GM18868 (cell line): Measurements from ENCODE around the gene SLIRP.
A peak's percentile ranks its signal among the peaks of the same experiment; 100 is the strongest.
"Not testable (repeated sequence)": the region's sequence is repeated elsewhere in the genome, so short reads cannot be mapped to it uniquely, and the experiment has no call there.

Experiments used
- ATAC-seq: cut with Tn5 transposase; IDR thresholded peaks from one replicate; pipeline ENCODE4 v1.9.1; 2021; ENCODE audit warnings: mild to moderate bottlenecking, moderate library complexity; ENCODE audit not compliant: unreplicated experiment

The SLIRP gene

GRCh38 chr14:77707724-77708408, at the start of gene SLIRP, which contains the start of gene ALKBH1:
Gene SLIRP, plus strand, starts transcription at chr14:77708103. Its CDS starts 9 bp downstream, at chr14:77708112.
Gene ALKBH1, minus strand, starts transcription at chr14:77708023. Its CDS starts 19 bp downstream, at chr14:77708004.
- ATAC-seq, result peak; percentile 98

GRCh38 chr14:77659831-77660230, 48.1 kb upstream of the SLIRP start:
- ATAC-seq, result no peak

GRCh38 chr14:77660754-77661153, 47.1 kb upstream of the SLIRP start:
- no peak for ATAC-seq

GRCh38 chr14:77661562-77661961, 46.3 kb upstream of the SLIRP start:
- ATAC-seq, result not testable (repeated sequence)

GRCh38 chr14:77663293-77663692, 44.6 kb upstream of the SLIRP start:
- no peak for ATAC-seq

- no peak for ATAC-seq
Measured at GRCh38 chr14:77667331-77667730, 40.6 kb upstream of the SLIRP start.

GRCh38 chr14:77673193-77673592, 34.7 kb upstream of the SLIRP start:
- ATAC-seq, result no peak

- no peak for ATAC-seq
Measured at GRCh38 chr14:77674931-77675330, 33.0 kb upstream of the SLIRP start.

GRCh38 chr14:77681196-77682157, 26.4 kb upstream of the SLIRP start:
- ATAC-seq, result no peak

GRCh38 chr14:77682158-77682553, 25.7 kb upstream of the SLIRP start:
- ATAC-seq, result no peak

DNA sequence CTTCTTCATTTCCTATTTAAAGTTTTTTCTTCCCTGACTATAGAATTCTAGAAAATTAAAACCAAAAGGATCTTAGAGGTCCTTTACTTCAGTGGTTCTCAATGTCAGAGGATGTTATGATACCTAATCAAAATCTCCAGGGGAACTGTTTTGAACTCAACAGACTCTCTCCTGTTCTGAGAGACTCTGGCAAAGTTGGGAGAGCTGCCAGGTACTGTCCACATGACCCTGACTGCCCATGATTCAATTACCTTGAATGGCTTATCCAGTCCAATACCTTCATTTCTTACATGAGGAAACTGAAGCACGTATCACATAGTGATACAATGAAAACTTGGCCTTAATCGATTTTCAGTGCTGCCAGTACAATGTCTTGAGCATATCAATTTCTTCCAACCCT, 16.6 kb upstream of the SLIRP start:
- no peak for ATAC-seq

DNA sequence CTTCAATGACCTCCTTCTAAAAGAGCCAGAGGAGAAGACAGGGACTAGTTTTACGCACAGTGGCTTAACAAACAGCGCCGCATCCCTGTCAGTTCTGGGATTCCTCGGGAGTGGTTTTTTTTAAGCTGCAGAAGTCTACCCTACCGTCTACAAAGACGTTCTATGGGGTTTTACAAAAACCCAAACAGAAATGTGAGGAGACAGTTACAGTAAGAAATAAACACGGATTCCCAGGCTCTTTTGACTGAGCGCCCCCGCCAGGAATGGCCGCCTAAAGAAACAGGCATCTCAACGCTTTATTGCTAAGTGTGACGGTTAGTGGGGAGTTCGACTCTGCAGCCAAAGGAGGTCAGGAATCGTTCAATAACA, 564 bp upstream of the SLIRP start:
- ATAC-seq, result peak; percentile 30

GRCh38 chr14:77708749-77709148, 846 bp downstream of the SLIRP start:
- ATAC-seq, result no peak

DNA sequence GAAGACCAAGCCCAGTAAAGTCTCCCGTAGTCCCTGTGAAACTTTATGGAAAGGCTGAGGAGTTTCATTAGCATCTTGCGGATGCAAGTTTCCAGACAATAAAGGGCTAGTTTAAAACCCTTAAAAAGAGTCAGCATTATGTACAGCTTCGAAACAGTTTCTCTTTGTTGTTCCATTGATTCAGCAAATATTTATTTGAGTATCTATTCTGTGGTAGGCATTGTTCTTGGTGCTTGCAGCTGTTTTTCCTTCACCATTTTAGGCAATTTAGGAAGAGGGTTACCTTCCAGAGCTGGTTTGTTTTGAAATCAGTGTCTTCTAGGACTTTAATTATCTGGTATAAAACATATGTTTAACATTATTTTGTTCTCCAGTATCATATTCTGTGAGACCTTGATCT, 1.5 kb downstream of the SLIRP start:
- ATAC-seq, result no peak

- ATAC-seq, result no peak
Measured at GRCh38 chr14:77710364-77710763, 2.5 kb downstream of the SLIRP start.

GRCh38 chr14:77714926-77715325, 7.0 kb downstream of the SLIRP start:
- ATAC-seq, result no peak

GRCh38 chr14:77717608-77718305, 9.9 kb downstream of the SLIRP start:
- ATAC-seq, result no peak

- ATAC-seq, result no peak
Measured at GRCh38 chr14:77721437-77721836, 13.5 kb downstream of the SLIRP start.

DNA sequence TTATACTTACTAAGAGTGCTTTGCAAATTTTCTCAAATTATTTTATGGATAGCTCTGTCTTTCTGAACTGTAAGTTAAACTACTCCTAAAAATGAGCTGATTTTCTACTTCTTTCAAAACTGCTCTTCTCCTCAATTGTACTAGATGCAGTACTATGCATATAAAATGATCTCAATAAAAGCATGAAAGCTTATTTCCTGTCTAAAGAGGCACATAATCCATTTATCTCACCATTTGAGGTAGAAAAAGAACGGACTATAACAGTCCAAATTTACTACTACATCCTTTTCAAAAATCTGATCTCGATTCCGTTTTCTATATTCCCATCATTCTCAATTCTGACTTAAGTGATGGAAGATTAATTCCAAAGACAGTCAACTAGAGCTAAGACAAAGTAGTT, 14.4 kb downstream of the SLIRP start:
- no peak for ATAC-seq

- no peak for ATAC-seq
Measured at GRCh38 chr14:77730976-77731497, 23.1 kb downstream of the SLIRP start.
